GM12878 (cell line): Measurements from ENCODE around the gene GDA. TPM values are rescaled to one million over a fixed set of nuclear protein-coding genes. Genes with fewer than 3 reads are reported as not detected.

Experiments used
- ATAC-seq: fragments of 200-7000 bp; cut with Tn5 transposase; 3 replicates; pipeline ENCODE4 v1.9.1; 2020; ENCODE audit warnings: mild to moderate bottlenecking, moderate library complexity
- BruUV-seq: library from RNA; stranded (reverse); fragments of 400-500 nt; replicated peaks from 2 replicates; lab custom pipeline; 2021; lab: Mats Ljungman, UMichigan
- CTCF ChIA-PET: fragments of 300-600 bp; sonication (Branson Sonifier 250); formaldehyde crosslinking; extraction: SDS; loops from one replicate; lab custom pipeline; 2021; ENCODE audit warnings: inconsistent platforms; lab: Yijun Ruan, JAX
- POLR2A ChIA-PET: fragments of 350-600 bp; formaldehyde crosslinking; extraction: SDS; loops from one replicate; lab custom pipeline; 2021; ENCODE audit warnings: inconsistent platforms; lab: Charles Lee
- RAD21 ChIA-PET: fragments of 300-600 bp; sonication (Branson Sonifier 250); formaldehyde crosslinking; loops from one replicate; lab custom pipeline; 2023; ENCODE audit warnings: antibody characterized with exemption; ENCODE audit not compliant: unreplicated experiment; lab: Charles Lee
- SMC1A ChIA-PET: fragments of 300-600 bp; sonication (Branson Sonifier 250); formaldehyde crosslinking; loops from one replicate; lab custom pipeline; 2023; ENCODE audit not compliant: unreplicated experiment, uncharacterized antibody; lab: Charles Lee
- DNase-seq: peaks from one replicate; pipeline ENCODE4 v3.0.0-alpha.2; 2011; ENCODE audit warnings: low read depth, low spot score
- FAIRE-seq: peaks from 3 replicates; lab custom pipeline; 2011; peaks lifted over from hg19 to GRCh38; lab: Jason Lieb, UNC
- H2AFZ ChIP-seq: 2 replicates; pipeline ENCODE4 v1.6.0; 2011; ENCODE audit warnings: low read depth, low read length, control low read depth; ENCODE audit not compliant: control insufficient read depth
- H3K27ac ChIP-seq: 2 replicates; pipeline ENCODE4 v1.5.1; 2011; ENCODE audit warnings: control low read depth; ENCODE audit not compliant: control insufficient read depth, insufficient read depth
- H3K27me3 ChIP-seq, 2 experiments: replicated peaks in 1 of 2; 2 replicates each; pipeline versions ENCODE4 v1.6.0 to v1.6.1; 2011; ENCODE audit warnings: low read length in 1 of 2; ENCODE audit not compliant: control insufficient read depth in 2 of 2, insufficient read depth in 2 of 2
- H3K36me3 ChIP-seq, 2 experiments: 2 replicates each; pipeline ENCODE4 v1.5.1; 2011; ENCODE audit warnings: low read length in 1 of 2; ENCODE audit not compliant: control insufficient read depth in 2 of 2, insufficient read depth in 2 of 2
- H3K4me1 ChIP-seq: 2 replicates; pipeline ENCODE4 v1.6.1; 2011; ENCODE audit warnings: mild to moderate bottlenecking, low read length, moderate library complexity, mixed read lengths; ENCODE audit not compliant: control insufficient read depth, insufficient read depth
- H3K4me2 ChIP-seq: 2 replicates; pipeline ENCODE4 v1.6.0; 2011; ENCODE audit warnings: control low read depth; ENCODE audit not compliant: control insufficient read depth, insufficient read depth
- H3K4me3 ChIP-seq: fragments of 200-600 bp; sonication (generic); 2 replicates; pipeline ENCODE4 v1.5.1; 2016
- H3K79me2 ChIP-seq: 2 replicates; pipeline ENCODE4 v1.6.0; 2011; ENCODE audit warnings: low read length; ENCODE audit not compliant: control insufficient read depth, insufficient read depth
- H3K9ac ChIP-seq: 2 replicates; pipeline ENCODE4 v1.8.0; 2011; ENCODE audit warnings: low read length, control low read depth, mixed read lengths; ENCODE audit not compliant: control insufficient read depth, insufficient read depth
- H3K9me3 ChIP-seq: replicated peaks from 3 replicates; pipeline ENCODE4 v1.5.1; 2011; ENCODE audit warnings: mild to moderate bottlenecking, low read length; ENCODE audit not compliant: control insufficient read depth, insufficient read depth
- H4K20me1 ChIP-seq: 2 replicates; pipeline ENCODE4 v1.6.0; 2011; ENCODE audit not compliant: control insufficient read depth, insufficient read depth
- CHD1 ChIP-seq: IDR thresholded peaks from 2 replicates; pipeline ENCODE4 v1.6.1; 2012; ENCODE audit warnings: low read depth, low read length, improper control_type of control experiment
- CHD4 ChIP-seq: fragments of 200-600 bp; sonication (generic); IDR thresholded peaks from 2 replicates; pipeline ENCODE4 v1.6.1; 2016; ENCODE audit warnings: mild to moderate bottlenecking
- EGR1 ChIP-seq, 2 experiments: IDR thresholded peaks; 1 replicate in 1 of 2; 2 replicates in 1 of 2; pipeline ENCODE4 v1.6.1; 2011 to 2012; ENCODE audit warnings: low read depth in 2 of 2, low read length in 2 of 2, borderline replicate concordance in 1 of 2, mild to moderate bottlenecking in 1 of 2, moderate library complexity in 1 of 2
- HDGF ChIP-seq: fragments of 450-650 bp; IDR thresholded peaks from 2 replicates; pipeline ENCODE4 v1.6.1; 2016; ENCODE audit warnings: antibody characterized with exemption
- IRF5 ChIP-seq: fragments of 450-650 bp; IDR thresholded peaks from 2 replicates; pipeline ENCODE4 v1.6.1; 2017; ENCODE audit warnings: borderline replicate concordance
- JUND ChIP-seq: IDR thresholded peaks from 2 replicates; pipeline ENCODE4 v1.6.1; 2012; ENCODE audit warnings: low read depth, mild to moderate bottlenecking, low read length, improper control_type of control experiment, moderate library complexity
- KLF5 ChIP-seq: fragments of 450-650 bp; IDR thresholded peaks from 2 replicates; pipeline ENCODE4 v1.6.1; 2014; ENCODE audit warnings: mild to moderate bottlenecking; ENCODE audit not compliant: partially characterized antibody
- MEF2B ChIP-seq: fragments of 450-650 bp; IDR thresholded peaks from 2 replicates; pipeline ENCODE4 v1.6.1; 2018; ENCODE audit warnings: mild to moderate bottlenecking, moderate library complexity; ENCODE audit not compliant: partially characterized antibody, poor library complexity, severe bottlenecking
- MTA3 ChIP-seq: IDR thresholded peaks from 2 replicates; pipeline ENCODE4 v1.6.1; 2012; ENCODE audit warnings: low read length, inconsistent platforms, borderline replicate concordance
- MYB ChIP-seq: fragments of 150-350 bp; IDR thresholded peaks from 2 replicates; pipeline ENCODE4 v1.6.1; 2014; ENCODE audit warnings: mild to moderate bottlenecking, low read depth, low read length, borderline replicate concordance
- NR2C2 ChIP-seq: IDR thresholded peaks from 2 replicates; pipeline ENCODE4 v1.6.1; 2011; ENCODE audit warnings: borderline replicate concordance, low read depth; ENCODE audit not compliant: control insufficient read depth, insufficient read length
- NR2F1 ChIP-seq: fragments of 450-650 bp; conservative IDR thresholded peaks from 2 replicates; pipeline ENCODE4 v1.6.1; 2017; ENCODE audit warnings: mild to moderate bottlenecking
- PBX3 ChIP-seq: IDR thresholded peaks from 2 replicates; pipeline ENCODE4 v1.6.1; 2011; ENCODE audit warnings: mild to moderate bottlenecking, low read depth, low read length, moderate library complexity; ENCODE audit not compliant: insufficient replicate concordance
- RELA ChIP-seq: fragments of 450-650 bp; IDR thresholded peaks from 2 replicates; pipeline ENCODE4 v1.8.0; 2014; ENCODE audit warnings: borderline replicate concordance; ENCODE audit not compliant: partially characterized antibody
- SIX5 ChIP-seq: IDR thresholded peaks from 2 replicates; pipeline ENCODE4 v1.6.1; 2011; ENCODE audit warnings: mild to moderate bottlenecking, low read depth, low read length, moderate library complexity; ENCODE audit not compliant: severe bottlenecking
- SMARCA5 ChIP-seq: fragments of 450-650 bp; IDR thresholded peaks from 2 replicates; pipeline ENCODE4 v1.6.1; 2017; ENCODE audit warnings: mild to moderate bottlenecking
- SREBF1 ChIP-seq: IDR thresholded peaks from 2 replicates; pipeline ENCODE4 v1.6.1; 2012; ENCODE audit warnings: mild to moderate bottlenecking, low read length
- STAT3 ChIP-seq: IDR thresholded peaks from 2 replicates; pipeline ENCODE4 v1.6.1; 2011; ENCODE audit warnings: low read depth, low read length, improper control_type of control experiment
- TARDBP ChIP-seq: IDR thresholded peaks from 2 replicates; pipeline ENCODE4 v1.6.1; 2016; ENCODE audit warnings: borderline replicate concordance
- WGBS: methylation state at CpG from one replicate; pipeline ENCODE4 v1.1.6; 2016; ENCODE audit warnings: low lambda C conversion rate; ENCODE audit not compliant: insufficient replicate concordance, insufficient coverage; ENCODE audit errors: missing lambda C conversion rate; 5-methylcytosine and 5-hydroxymethylcytosine counted together
- in situ Hi-C: fragments of 300-500 bp; cut with MboI; formaldehyde crosslinking; loops from 9 replicates; pipeline ENCODE4 v1.14.3; 2018; ENCODE audit warnings: mixed read lengths
- intact Hi-C: fragments of 100-400 bp; cut with micrococcal nuclease; formaldehyde crosslinking; loops from one replicate; pipeline ENCODE4 v1.14.2; 2022; ENCODE audit not compliant: unreplicated experiment
- polyA plus RNA-seq, 11 experiments: library from polyadenylated mRNA; depleted of rRNA in 4 of 11; unstranded in 6 of 11; stranded (reverse) in 5 of 11; fragments of >200 nt; fragmentation: Nextera tagmentation in 4 of 11; fragmentation: Illumina TruSeq in 1 of 11; extraction: Ambion mirVana in 4 of 11; extraction: Trizol in 1 of 11; gene quantifications; 1 replicate in 1 of 11; 2 replicates in 10 of 11; pipeline versions ENCODE4 v1.2.1 to v1.2.3, GENCODE V29; 2011 to 2016; ENCODE audit warnings: inconsistent platforms in 2 of 11, missing spikeins in 2 of 11, low read depth in 1 of 11
- total RNA-seq, 4 experiments: library from RNA; depleted of rRNA in 3 of 4; stranded (reverse); fragments of >200 nt in 3 of 4; fragmentation: Illumina TruSeq in 1 of 4; extraction: Trizol in 1 of 4; gene quantifications; 2 replicates each; pipeline versions ENCODE4 v1.2.1 to v1.2.3, GENCODE V29; 2013 to 2021

Gene GDA
- total and polyA plus RNA-seq, 10 of the 15 experiments (the other 5 are each of a cell fraction or from before 2014, with no cell fraction given), result 0.19 to 17.9 (median 0.48) TPM; not detected in 2

- intact Hi-C loops, result no loop called here
- in situ Hi-C loops, result no loop called here
- 64% methylated on average over 2 of the region's 2 CpGs for WGBS
- Histone ChIP-seq H3K27ac (no peak overlapping the region), H3K79me2 (no peaks in the 10 kb centered on the region), H3K4me3 (no peak overlapping the region), H2AFZ (no peak overlapping the region), H3K27me3 (no peaks in the 10 kb centered on the region), H4K20me1 (no peaks in the 10 kb centered on the region), H3K36me3 (no peaks in the 10 kb centered on the region), H3K4me1 (no peaks in the 10 kb centered on the region), H3K9ac (no peak overlapping the region), H3K4me2 (no peak overlapping the region), H3K9me3 (no peaks in the 10 kb centered on the region)
- no TSS peak for BruUV-seq
- DNase-seq (no peak), ATAC-seq (no peak), FAIRE-seq (no peak)
- POLR2A ChIA-PET, result no interaction called here
- CTCF ChIA-PET, result interaction anchor here (1.5 kb wide), 1 partner anchor 23 kb away, joined by 4 read pairs; no protein-coding TSS in a partner anchor
- SMC1A ChIA-PET, result no interaction called here
- TF ChIP-seq TARDBP (no peak), SIX5 (no peak), IRF5 (no peak), NR2F1 (no peak), PBX3 (no peak), NR2C2 (no peak), JUND (no peak), MYB (no peak), SREBF1 (no peak), HDGF (no peak), CHD1 (no peak), CHD4 (no peak), KLF5 (no peak), SMARCA5 (no peak), RELA (no peak), MTA3 (no peak), EGR1 (IDR thresholded peaks at IDR 0.05; ENCODE audit: borderline replicate concordance in 1 of 2, low read depth in 2 of 2, low read length in 2 of 2) (no peak), STAT3 (no peak), MEF2B (no peak)
- RAD21 ChIA-PET, result no interaction called here
Measured at GRCh38 chr9:72226146-72226812, 77.0 kb downstream of the GDA start.
